Measurements from ENCODE around the gene ARL6IP5. TPM values are rescaled to one million over a fixed set of nuclear protein-coding genes. Genes with fewer than 3 reads are reported as not detected.

ARL6IP5 gene
- total RNA-seq, 2 experiments from 2014 or later, result 154 to 156 TPM

DNA sequence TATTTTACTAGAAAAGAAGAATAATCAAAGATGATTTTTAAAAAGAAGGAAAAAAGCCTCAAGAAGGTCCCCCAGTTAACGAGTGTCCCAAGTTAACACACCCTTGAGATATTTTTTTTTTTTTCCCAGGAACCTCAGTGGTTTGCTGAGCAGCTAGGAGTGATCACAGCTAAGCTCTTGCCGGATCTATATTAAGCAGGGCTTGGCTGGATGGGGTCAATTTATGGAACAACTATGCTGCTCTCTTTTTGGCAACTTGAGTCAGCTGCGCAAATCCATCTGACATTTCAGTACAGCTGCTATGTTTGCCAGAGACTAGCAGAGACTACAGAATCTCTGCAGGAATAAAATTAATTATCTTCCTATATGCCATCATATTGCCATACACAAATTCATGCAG, 37.7 kb downstream of the ARL6IP5 start, which contains the start of gene LMOD3:
Gene LMOD3 (minus strand): TSS at position 193 of the 400 bp plus-strand sequence. CDS start 209 bp downstream, outside the sequence.
- Mint-ChIP-seq H3K36me3 (ENCODE audit: low read depth) (no peaks in the 10 kb centered on the region), H3K4me1 (peaks cover 5% of the 10 kb centered on the region), H3K4me3 (no peak within 1 kb of the TSS), H3K27me3 (peaks cover 4% of the 10 kb centered on the region), H3K9me3 (no peaks in the 10 kb centered on the region), H3K27ac (no peak within 1 kb of the TSS)
- ChIA-PET POLR2A (no interaction called here), CTCF (interaction anchor here (0.6 kb wide), 2 partner anchors 184 to 203 kb away, joined by 3 read pairs; no protein-coding TSS in a partner anchor)
- DNase-seq, result no peak

DNA sequence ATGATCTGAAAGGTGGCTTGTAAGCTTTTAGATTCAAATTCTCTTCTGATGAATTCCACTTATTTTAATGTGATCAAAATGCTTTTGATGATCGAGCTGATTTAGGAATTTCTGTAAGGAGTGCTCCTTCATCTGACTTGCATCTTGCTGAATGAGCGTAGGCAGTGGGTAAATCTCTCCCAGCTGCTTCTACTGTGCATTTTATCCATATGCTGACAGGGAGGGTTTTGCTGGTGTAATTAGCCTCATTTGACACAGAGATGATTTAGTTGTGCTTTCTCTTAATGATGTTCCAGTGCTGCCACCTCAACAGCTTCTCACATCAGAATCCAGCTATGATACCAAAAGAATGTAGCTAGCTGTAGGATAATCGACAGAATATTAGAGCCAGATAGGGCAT, 41.5 kb downstream of the ARL6IP5 start:
- DNase-seq, result no peak
- Mint-ChIP-seq H3K27ac (no peak overlapping the region), H3K4me3 (no peak overlapping the region), H3K27me3 (peaks cover 4% of the 10 kb centered on the region), H3K4me1 (no peaks in the 10 kb centered on the region), H3K36me3 (ENCODE audit: low read depth) (no peaks in the 10 kb centered on the region), H3K9me3 (no peaks in the 10 kb centered on the region)
- CTCF ChIA-PET, result interaction anchor here (0.8 kb wide), 1 partner anchor 19 kb away, joined by 3 read pairs; no protein-coding TSS in a partner anchor
- POLR2A ChIA-PET, result no interaction called here

DNA sequence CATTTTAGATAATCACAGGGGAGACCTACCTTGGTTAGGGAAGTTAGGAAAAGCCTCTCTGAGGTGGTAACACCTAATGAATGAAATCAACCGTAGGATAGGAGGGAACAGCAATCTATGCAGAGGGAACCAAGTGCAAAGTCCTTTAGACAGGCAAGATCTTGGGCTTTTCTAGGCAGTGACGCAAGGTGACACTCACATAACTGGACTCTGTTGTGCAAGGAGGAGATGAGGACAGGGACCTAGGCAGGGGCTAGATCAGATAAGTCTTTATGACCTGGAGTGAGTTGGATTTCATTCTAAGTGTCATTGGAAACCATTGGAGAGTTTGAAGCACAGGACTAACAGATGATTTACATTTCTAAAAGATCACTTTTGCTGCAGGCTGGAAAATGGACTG, 42.3 kb downstream of the ARL6IP5 start:
- no peaks in the 10 kb centered on the region for H3K36me3 Mint-ChIP-seq (ENCODE audit: low read depth)
- ChIA-PET CTCF (interaction anchor here (0.8 kb wide), 1 partner anchor 18 kb away, joined by 3 read pairs; no protein-coding TSS in a partner anchor), POLR2A (no interaction called here)
- H3K9me3 Mint-ChIP-seq, result no peaks in the 10 kb centered on the region
- no peak overlapping the region for H3K4me3 Mint-ChIP-seq
- H3K4me1 Mint-ChIP-seq, result no peaks in the 10 kb centered on the region
- H3K27ac Mint-ChIP-seq, result no peak overlapping the region
- no peak for DNase-seq
- peaks cover 4% of the 10 kb centered on the region for H3K27me3 Mint-ChIP-seq

DNA sequence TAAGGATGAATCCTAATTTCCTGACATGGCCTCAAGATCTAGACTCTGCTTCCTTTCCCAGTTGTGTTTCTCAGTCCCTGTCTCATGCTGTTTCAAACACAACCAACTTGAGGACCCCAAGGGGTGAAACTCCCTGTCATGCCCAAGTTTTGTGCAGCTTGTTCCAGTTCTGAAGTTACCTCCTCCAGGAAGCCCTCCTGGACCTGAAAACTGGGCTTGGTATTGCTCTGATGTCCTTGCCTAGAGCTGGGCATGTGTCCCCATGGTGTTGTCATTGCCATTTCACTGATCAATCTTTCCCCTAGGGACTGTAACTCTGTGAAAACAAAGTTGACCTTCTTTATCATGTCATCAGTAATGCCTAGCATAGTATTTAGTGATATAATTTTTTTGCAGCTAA, 43.8 kb downstream of the ARL6IP5 start:
- no peak for DNase-seq
- CTCF ChIA-PET, result interaction anchor here (0.6 kb wide), 1 partner anchor 1998 kb away, joined by 3 read pairs; no protein-coding TSS in a partner anchor

DNA sequence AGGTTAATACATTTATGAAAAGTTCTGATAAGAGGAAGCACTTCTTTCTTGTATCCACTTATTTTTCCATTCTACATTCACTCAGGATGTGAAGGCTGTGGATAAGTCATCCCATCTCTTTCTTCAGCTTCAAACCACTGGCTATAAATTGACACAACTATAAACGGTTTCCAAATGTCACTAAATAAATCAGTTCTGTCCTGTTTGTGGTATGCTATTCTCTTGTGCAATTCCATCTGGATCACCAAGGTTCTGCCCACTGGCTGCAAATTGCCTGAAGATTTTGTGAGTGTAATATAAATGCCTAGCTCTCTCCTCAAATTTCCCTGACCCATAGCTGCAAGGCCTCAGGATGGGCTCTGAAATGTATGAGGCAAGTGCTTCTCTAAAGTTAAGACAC, 44.8 kb downstream of the ARL6IP5 start:
- POLR2A ChIA-PET, result no interaction called here
- CTCF ChIA-PET, result interaction anchor here (0.6 kb wide), 1 partner anchor 47 kb away, joined by 6 read pairs; no protein-coding TSS in a partner anchor

More for the DNA sequence above, 43.8 kb downstream of the ARL6IP5 start:
- Mint-ChIP-seq H3K27ac (no peak overlapping the region), H3K9me3 (no peaks in the 10 kb centered on the region), H3K4me3 (no peak overlapping the region), H3K36me3 (ENCODE audit: low read depth) (no peaks in the 10 kb centered on the region), H3K27me3 (peaks cover 4% of the 10 kb centered on the region), H3K4me1 (no peaks in the 10 kb centered on the region)
- POLR2A ChIA-PET, result no interaction called here

DNA sequence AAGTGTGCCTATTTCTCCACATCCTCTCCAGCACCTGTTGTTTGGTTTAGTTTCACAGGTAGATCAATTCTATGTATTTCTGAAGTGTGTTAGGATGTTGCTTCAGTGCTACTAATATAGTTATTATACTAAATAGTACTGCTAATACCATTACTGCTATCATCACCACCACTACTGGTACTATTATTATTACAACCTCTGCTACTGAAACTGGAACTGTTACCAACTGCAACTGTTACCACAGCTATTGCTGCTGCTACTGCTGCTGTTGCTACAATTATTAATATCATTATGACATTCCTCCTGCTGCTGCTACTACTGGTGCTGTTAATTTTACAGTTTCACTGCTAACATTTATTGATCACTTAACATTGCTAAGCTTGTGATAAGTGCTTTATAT, 46.0 kb downstream of the ARL6IP5 start:
- DNase-seq, result no peak
- POLR2A ChIA-PET, result no interaction called here
- CTCF ChIA-PET, result interaction anchor here (0.6 to 0.7 kb wide), 2 partner anchors 9 to 174 kb away, joined by 3 to 4 read pairs; no protein-coding TSS in a partner anchor
- Mint-ChIP-seq H3K4me1 (no peaks in the 10 kb centered on the region), H3K9me3 (no peaks in the 10 kb centered on the region), H3K27ac (no peak overlapping the region), H3K36me3 (ENCODE audit: low read depth) (no peaks in the 10 kb centered on the region), H3K4me3 (no peak overlapping the region), H3K27me3 (peaks cover 5% of the 10 kb centered on the region)

More for the DNA sequence above, 44.8 kb downstream of the ARL6IP5 start:
- Mint-ChIP-seq H3K4me1 (no peaks in the 10 kb centered on the region), H3K27ac (no peak overlapping the region), H3K36me3 (ENCODE audit: low read depth) (no peaks in the 10 kb centered on the region), H3K27me3 (peaks cover 4% of the 10 kb centered on the region), H3K4me3 (no peak overlapping the region), H3K9me3 (no peaks in the 10 kb centered on the region)
- DNase-seq, result no peak

DNA sequence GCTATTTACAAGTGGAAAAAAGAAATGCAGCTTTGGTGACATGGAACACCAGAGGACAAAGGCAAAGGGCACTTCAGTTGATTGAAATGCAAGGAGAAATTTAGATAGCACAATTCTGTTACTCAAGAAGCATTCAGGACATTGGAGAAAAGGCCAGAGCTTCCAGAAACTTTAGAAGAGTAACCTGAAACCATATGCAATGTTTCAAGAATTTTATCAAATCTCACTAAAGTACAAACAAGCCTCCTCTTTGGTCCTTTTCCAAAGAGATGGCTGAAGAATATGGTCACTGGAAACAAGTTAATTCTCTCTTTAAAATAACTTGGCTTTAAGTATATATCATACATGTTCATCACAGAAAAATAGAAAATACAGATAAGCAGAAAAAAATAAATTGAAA, 52.3 kb downstream of the ARL6IP5 start:
- DNase-seq, result no peak
- Mint-ChIP-seq H3K36me3 (ENCODE audit: low read depth) (no peaks in the 10 kb centered on the region), H3K9me3 (no peaks in the 10 kb centered on the region), H3K27ac (no peak overlapping the region), H3K27me3 (peaks cover 23% of the 10 kb centered on the region), H3K4me3 (no peak overlapping the region), H3K4me1 (no peaks in the 10 kb centered on the region)
- CTCF ChIA-PET, result no interaction called here
- POLR2A ChIA-PET, result no interaction called here

DNA sequence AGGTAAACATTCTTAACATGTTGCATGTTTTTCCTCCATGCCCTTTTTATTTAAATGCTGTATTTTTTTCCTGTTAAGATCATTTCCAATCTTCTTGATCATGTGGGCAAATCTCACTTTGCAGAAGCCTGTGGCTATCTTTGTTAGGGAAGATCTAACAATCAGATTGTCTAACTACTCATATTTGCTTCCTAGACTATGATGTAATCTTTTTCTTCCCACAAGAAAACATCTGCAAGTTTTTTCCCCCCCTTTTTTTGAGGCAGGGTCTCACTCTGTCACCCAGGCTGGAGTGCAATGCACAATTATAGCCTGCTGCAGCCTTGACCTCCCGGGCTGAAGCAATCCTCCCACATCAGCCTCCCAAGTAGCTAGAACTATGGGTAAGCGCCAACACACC, 52.7 kb downstream of the ARL6IP5 start:
- peaks cover 25% of the 10 kb centered on the region for H3K27me3 Mint-ChIP-seq
- CTCF ChIA-PET, result no interaction called here
- no peak overlapping the region for H3K27ac Mint-ChIP-seq
- no peaks in the 10 kb centered on the region for H3K9me3 Mint-ChIP-seq
- no peaks in the 10 kb centered on the region for H3K36me3 Mint-ChIP-seq (ENCODE audit: low read depth)
- POLR2A ChIA-PET, result no interaction called here
- H3K4me3 Mint-ChIP-seq, result no peak overlapping the region
- H3K4me1 Mint-ChIP-seq, result no peaks in the 10 kb centered on the region
- no peak for DNase-seq

DNA sequence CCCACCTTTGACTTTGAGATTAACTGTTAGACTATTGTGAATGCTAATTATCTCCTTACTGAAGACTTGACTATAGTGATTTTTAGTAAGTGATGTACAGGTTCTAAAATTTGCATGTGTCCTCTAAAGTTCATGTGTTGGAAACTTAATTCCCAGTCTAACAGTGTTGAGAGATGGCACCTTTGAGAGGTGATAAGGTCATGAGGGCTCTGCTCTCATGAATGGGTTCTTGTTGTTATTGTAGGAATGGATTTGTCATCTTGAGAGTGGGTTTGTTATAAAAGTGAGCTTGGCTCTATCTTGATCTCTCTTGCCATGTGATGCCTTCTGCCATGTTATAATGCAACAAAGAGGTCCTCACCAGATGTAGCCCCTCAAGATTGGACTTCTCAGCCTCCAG, 56.6 kb downstream of the ARL6IP5 start:
- Mint-ChIP-seq H3K9me3 (no peaks in the 10 kb centered on the region), H3K27ac (no peak overlapping the region), H3K36me3 (ENCODE audit: low read depth) (no peaks in the 10 kb centered on the region), H3K4me1 (no peaks in the 10 kb centered on the region), H3K4me3 (no peak overlapping the region), H3K27me3 (peaks cover 26% of the 10 kb centered on the region)
- ChIA-PET CTCF (no interaction called here), POLR2A (no interaction called here)
- DNase-seq, result no peak

DNA sequence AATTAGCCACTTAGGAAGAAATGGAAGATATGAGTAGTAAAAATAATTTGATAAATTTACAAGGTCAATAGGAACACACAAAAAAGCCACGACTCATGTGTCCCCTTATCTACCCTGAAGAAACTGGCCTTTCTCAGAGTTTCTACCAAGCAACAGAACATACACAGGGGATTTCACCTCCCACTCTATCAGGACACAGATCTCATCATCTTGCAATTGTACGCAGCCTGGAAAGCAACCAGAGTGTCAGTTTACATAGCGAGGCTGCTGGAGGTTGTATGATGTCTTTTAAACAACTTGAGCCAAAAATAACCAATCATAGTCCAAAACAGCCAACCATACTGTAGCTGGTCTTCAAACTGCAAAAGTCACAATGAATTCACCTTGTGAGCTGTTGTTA, 57.4 kb downstream of the ARL6IP5 start:
- H3K4me1 Mint-ChIP-seq, result no peaks in the 10 kb centered on the region
- no peak overlapping the region for H3K27ac Mint-ChIP-seq
- no peaks in the 10 kb centered on the region for H3K9me3 Mint-ChIP-seq
- peaks cover 22% of the 10 kb centered on the region for H3K27me3 Mint-ChIP-seq
- ChIA-PET POLR2A (no interaction called here), CTCF (no interaction called here)
- DNase-seq, result no peak
- H3K36me3 Mint-ChIP-seq (ENCODE audit: low read depth), result no peaks in the 10 kb centered on the region
- no peak overlapping the region for H3K4me3 Mint-ChIP-seq

DNA sequence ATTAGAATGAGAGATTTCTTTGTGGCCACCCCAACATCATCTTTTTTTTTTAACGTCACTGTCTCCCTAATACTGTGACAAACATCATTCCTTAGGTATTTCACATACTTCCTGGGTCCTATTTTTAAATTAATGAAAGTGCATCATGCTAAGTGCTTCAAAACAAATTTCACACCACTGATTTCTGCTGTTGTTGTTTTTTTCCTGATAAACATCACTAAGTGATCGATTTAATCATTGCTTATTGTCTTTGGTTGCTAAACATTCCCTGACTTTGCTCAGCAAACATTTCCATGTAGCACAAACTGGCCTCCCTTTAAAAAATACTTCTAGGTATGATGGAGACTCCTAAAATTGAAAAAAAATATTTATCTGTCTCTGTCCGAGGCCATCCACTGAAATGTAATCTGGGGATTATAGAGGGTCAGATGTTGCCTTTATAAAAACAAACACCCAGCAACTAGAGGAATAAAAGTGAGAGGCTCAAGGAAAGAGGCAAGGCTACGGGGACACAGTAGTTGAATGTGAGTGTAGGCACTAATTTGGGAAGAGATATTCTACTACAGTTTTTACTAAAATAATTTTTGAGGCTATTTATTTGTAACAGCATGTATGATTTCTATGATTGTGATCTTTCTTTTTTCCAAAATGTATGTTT, 58.2 kb downstream of the ARL6IP5 start:
- POLR2A ChIA-PET, result no interaction called here

DNA sequence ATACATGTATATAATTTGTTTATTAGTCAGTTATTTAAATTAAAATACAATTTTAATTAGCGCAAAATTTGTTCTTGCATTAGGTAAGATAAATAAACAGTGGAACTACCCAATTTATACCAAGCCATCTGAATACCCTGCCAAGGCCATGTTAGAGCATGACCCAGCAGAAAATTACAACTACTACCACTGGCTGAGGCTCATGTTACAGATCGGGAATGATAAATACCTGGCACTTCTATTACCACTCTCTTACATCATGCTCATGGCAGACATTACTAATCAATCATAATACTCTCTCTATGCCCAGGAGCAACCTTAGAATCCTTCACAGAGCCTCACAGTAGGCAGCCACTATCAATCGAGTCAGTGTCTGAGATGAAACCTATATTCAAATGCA, 58.9 kb downstream of the ARL6IP5 start:
- Mint-ChIP-seq H3K27ac (no peak overlapping the region), H3K4me1 (no peaks in the 10 kb centered on the region), H3K9me3 (no peaks in the 10 kb centered on the region), H3K4me3 (no peak overlapping the region), H3K27me3 (peaks cover 22% of the 10 kb centered on the region), H3K36me3 (ENCODE audit: low read depth) (no peaks in the 10 kb centered on the region)
- no peak for DNase-seq
- POLR2A ChIA-PET, result no interaction called here
- CTCF ChIA-PET, result no interaction called here

More for the DNA sequence above, 58.2 kb downstream of the ARL6IP5 start:
- Mint-ChIP-seq H3K36me3 (ENCODE audit: low read depth) (no peaks in the 10 kb centered on the region), H3K9me3 (no peaks in the 10 kb centered on the region), H3K4me3 (no peak overlapping the region), H3K4me1 (no peaks in the 10 kb centered on the region), H3K27ac (no peak overlapping the region), H3K27me3 (peaks cover 22% of the 10 kb centered on the region)
- CTCF ChIA-PET, result no interaction called here
- DNase-seq, result no peak

DNA sequence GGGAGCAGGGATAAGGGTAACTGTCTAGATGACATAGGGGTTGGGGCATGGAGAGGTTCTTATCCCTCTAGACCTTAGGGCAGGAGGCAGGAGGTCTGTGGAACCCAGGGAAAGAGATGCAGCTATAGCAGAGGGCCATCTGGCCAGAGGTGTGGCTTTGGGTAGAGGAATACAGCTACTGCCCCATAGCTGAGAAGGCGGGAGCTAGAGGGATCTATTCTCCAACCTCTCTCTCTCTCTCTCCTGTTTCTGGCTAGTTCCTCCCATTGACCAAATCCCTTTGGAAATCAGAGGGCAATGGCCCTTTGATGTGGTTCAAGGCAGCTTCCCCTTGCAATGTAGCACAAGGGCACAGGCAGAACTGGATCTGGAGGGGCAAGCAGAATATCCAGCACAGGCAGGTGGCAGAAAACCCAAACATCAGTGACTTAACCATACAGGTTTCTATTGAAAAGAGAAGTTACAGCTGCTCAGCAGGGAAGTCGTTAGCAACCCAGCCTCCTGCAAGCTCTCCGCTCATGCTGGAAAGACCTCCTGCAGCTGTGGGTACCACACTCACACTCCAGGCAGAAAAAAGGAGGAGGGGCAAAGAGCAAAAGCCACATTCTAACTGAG, 60.0 kb downstream of the ARL6IP5 start:
- Mint-ChIP-seq H3K27me3 (peaks cover 16% of the 10 kb centered on the region), H3K27ac (no peak overlapping the region), H3K4me3 (no peak overlapping the region), H3K36me3 (ENCODE audit: low read depth) (no peaks in the 10 kb centered on the region), H3K9me3 (no peaks in the 10 kb centered on the region), H3K4me1 (no peaks in the 10 kb centered on the region)
- ChIA-PET POLR2A (no interaction called here), CTCF (interaction anchor here (0.5 to 1.6 kb wide), 3 partner anchors 18 to 166 kb away, joined by 3 read pairs; no protein-coding TSS in a partner anchor)
- DNase-seq, result no peak

Measured in activated CD4-positive, alpha-beta T cell treated with anti-CD3 and anti-CD28 coated beads, Interleukin-2, amount 10 ng/mL, durations not matched to agents 7 days and 5 days (primary cell).